ENCODE measurements around the gene FARSB.

DNA sequence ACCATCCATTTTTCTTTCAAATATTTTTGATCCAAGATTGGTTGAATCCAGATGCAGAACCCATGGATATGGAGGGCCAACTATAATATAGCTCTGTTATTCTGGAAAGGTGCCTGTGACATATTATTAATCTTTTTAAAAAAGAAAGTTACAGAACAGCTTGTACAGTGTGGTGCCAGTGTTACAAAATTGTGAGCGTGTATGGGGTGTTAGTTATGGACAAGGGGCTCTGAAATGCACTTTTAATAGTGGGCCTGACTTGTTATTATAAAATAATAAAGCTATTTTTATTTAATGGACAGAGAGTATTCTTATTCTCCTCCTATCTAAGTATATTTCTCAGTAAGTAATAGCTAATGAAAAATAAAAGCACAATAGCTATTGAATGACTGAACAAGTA, 111.2 kb downstream of the FARSB start:
- TF ChIP-seq, protein P1, sequence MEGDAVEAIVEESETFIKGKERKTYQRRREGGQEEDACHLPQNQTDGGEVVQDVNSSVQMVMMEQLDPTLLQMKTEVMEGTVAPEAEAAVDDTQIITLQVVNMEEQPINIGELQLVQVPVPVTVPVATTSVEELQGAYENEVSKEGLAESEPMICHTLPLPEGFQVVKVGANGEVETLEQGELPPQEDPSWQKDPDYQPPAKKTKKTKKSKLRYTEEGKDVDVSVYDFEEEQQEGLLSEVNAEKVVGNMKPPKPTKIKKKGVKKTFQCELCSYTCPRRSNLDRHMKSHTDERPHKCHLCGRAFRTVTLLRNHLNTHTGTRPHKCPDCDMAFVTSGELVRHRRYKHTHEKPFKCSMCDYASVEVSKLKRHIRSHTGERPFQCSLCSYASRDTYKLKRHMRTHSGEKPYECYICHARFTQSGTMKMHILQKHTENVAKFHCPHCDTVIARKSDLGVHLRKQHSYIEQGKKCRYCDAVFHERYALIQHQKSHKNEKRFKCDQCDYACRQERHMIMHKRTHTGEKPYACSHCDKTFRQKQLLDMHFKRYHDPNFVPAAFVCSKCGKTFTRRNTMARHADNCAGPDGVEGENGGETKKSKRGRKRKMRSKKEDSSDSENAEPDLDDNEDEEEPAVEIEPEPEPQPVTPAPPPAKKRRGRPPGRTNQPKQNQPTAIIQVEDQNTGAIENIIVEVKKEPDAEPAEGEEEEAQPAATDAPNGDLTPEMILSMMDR (IDR thresholded peaks at IDR 0.05), result no peak
- TF ChIP-seq POLR2A (IDR thresholded peaks at IDR 0.05), result no peak
